Activated CD8-positive, alpha-beta T cell treated with anti-CD3 and anti-CD28 coated beads, Interleukin-2, amount 10 ng/mL, durations not matched to agents 7 days and 5 days (primary cell): ENCODE data around the gene KCTD11. TPM values are rescaled to one million over a fixed set of nuclear protein-coding genes. Genes with fewer than 3 reads are reported as not detected.

Experiments used
- ATAC-seq: fragments of 150-1000 bp; cut with Tn5 transposase; one replicate; pipeline ENCODE4 v1.10.0; 2021; ENCODE audit warnings: moderate library complexity
- CTCF ChIA-PET: fragments of 350-600 bp; sonication (Branson Sonifier 250); formaldehyde crosslinking; loops from one replicate; lab custom pipeline; 2021; ENCODE audit warnings: antibody characterized with exemption; lab: Charles Lee
- POLR2A ChIA-PET: fragments of 350-600 bp; sonication (Branson Sonifier 250); formaldehyde crosslinking; loops from one replicate; lab custom pipeline; 2021; ENCODE audit warnings: antibody characterized with exemption; lab: Charles Lee
- DNase-seq: peaks from one replicate; pipeline ENCODE4 v3.0.0-alpha.2; 2020
- H3K27ac Mint-ChIP-seq: one replicate; pipeline ENCODE4 v1.8.0; 2021; ENCODE audit warnings: mild to moderate bottlenecking, mixed read lengths
- H3K27me3 Mint-ChIP-seq: one replicate; pipeline ENCODE4 v1.8.0; 2021; ENCODE audit warnings: low read depth, mixed read lengths
- H3K36me3 Mint-ChIP-seq: one replicate; pipeline ENCODE4 v1.8.0; 2021; ENCODE audit warnings: low read depth, mixed read lengths
- H3K4me1 Mint-ChIP-seq: one replicate; pipeline ENCODE4 v1.8.0; 2021; ENCODE audit warnings: low read depth, mixed read lengths
- H3K4me3 Mint-ChIP-seq: one replicate; pipeline ENCODE4 v1.8.0; 2021; ENCODE audit warnings: mild to moderate bottlenecking, mixed read lengths
- H3K9me3 Mint-ChIP-seq: one replicate; pipeline ENCODE4 v1.8.0; 2022; ENCODE audit warnings: mixed read lengths; ENCODE audit not compliant: insufficient read depth
- total RNA-seq, 2 experiments: library from RNA; stranded (reverse); gene quantifications; one replicate each; pipeline ENCODE4 v1.2.3, GENCODE V29; 2021

Gene KCTD11
- total RNA-seq, 2 experiments from 2014 or later, result 11.4 to 11.8 TPM

DNA sequence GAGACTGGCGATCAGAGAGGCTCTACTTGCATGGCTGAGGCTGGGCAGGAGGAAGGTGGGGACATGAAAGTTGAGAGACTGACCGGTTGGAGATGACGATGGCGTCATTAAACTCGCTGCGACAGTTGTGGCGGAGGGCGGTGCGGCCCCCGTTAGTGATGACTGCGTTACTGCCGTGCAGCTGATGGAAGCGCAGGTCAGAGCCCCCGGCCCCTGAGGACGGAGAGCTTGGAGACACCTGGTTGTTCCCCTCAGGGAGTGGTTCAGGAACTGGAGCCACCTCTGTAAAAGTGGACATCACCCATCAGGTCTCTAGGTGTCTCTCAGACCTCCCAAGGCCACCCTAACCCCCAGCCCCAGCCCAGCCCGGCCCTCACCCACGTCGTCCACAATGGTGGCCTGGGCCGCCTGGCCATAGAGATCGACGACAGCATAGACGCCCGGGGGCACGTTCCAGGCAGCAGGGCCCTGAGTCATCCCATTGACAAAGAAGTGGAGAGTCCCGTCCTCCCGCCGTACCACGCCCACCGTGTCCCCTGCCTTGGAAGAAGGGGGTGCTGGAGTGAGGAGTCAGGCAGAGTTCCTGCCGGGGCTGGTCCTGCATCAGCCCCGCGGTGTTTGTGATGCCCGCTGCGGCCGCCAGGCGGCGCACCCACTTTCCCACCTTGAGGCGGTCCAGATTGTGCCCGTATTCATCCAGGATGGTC is 28.1 kb upstream of the KCTD11 start:
- Mint-ChIP-seq H3K27ac (peak overlapping the region; percentile 49), H3K4me3 (no peak overlapping the region), H3K4me1 (peaks cover 29% of the 10 kb centered on the region), H3K27me3 (no peaks in the 10 kb centered on the region), H3K9me3 (no peaks in the 10 kb centered on the region), H3K36me3 (peaks cover 40% of the 10 kb centered on the region)
- ChIA-PET CTCF (interaction anchor here (0.8 to 2.1 kb wide), 7 partner anchors 9 to 238 kb away, joined by 3 to 15 read pairs (median 4); partner anchors contain the start of genes ACAP1 and GPS2), POLR2A (interaction anchor here (0.7 to 1.0 kb wide), 2 partner anchors 13 kb away, joined by 4 to 6 read pairs; partner anchors contain the start of gene ACAP1)
- ATAC-seq, result peak; percentile 48
- peak; percentile 71 for DNase-seq

GRCh38 chr17:7324438-7324779 is 27.6 kb upstream of the KCTD11 start:
- Mint-ChIP-seq H3K4me3 (no peak overlapping the region), H3K27me3 (no peaks in the 10 kb centered on the region), H3K9me3 (no peaks in the 10 kb centered on the region), H3K36me3 (peaks cover 39% of the 10 kb centered on the region), H3K4me1 (peaks cover 29% of the 10 kb centered on the region), H3K27ac (peak overlapping the region; percentile 55)
- DNase-seq (no peak), ATAC-seq (no peak)
- ChIA-PET CTCF (interaction anchor here (0.6 to 3.0 kb wide), 11 partner anchors 9 to 238 kb away, joined by 3 to 41 read pairs (median 3); partner anchors contain the start of genes ACAP1 and GPS2), POLR2A (interaction anchor here (1.0 kb wide), 1 partner anchor 13 kb away, joined by 6 read pairs; the partner anchor contains the start of gene ACAP1)

DNA sequence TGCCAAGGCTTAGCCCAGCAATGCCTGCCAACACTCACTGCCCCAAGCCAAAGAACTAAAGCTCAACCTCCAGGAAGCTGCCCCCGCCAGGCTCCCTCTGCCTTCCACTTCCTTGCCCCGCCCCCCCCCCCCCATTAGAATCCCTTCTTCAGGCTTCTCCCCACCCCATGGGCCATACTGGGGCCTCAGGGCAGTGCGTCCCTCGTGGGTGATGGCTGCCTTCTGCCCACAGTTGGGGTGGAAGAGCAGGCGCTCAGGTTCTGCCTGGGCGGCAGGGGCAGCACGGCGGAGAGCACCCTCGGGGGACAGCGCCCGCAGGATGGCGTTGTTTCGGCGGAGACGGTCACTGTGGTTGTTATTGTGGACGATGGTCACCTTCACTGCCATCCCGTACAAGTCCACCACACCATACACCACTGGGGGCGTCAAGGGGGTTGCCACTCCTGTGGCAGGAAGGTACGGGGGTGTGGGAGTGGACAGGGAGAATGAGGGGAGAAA is 26.9 kb upstream of the KCTD11 start:
- H3K4me1 Mint-ChIP-seq, result peaks cover 35% of the 10 kb centered on the region
- ATAC-seq, result no peak
- peak overlapping the region; percentile 55 for H3K27ac Mint-ChIP-seq
- ChIA-PET CTCF (interaction anchor here (0.6 to 3.0 kb wide), 11 partner anchors 8 to 237 kb away, joined by 3 to 41 read pairs (median 3); partner anchors contain the start of genes ACAP1 and GPS2), POLR2A (interaction anchor here (1.0 kb wide), 1 partner anchor 12 kb away, joined by 6 read pairs; the partner anchor contains the start of gene ACAP1)
- DNase-seq, result no peak
- H3K9me3 Mint-ChIP-seq, result no peaks in the 10 kb centered on the region
- no peak overlapping the region for H3K4me3 Mint-ChIP-seq
- peaks cover 39% of the 10 kb centered on the region for H3K36me3 Mint-ChIP-seq
- no peaks in the 10 kb centered on the region for H3K27me3 Mint-ChIP-seq

DNA sequence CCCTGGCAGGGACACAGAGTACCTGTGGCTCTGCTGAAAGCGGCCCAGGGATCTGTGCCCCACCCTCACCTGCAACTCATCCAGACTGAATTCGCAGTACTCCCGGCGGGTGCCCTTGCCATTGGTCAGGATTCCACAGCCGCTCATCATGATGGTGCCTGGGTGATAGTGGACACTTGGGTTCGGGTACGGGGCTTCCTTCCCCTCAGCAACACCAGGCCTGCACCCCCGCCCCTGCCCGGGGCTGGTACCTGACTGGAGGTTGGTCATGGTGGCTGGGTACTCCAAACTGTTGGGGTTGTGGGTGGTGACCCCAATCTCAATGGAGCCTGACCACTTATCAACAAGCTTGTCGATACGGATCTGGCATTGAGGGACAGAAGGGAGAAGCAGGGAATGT is 25.8 kb upstream of the KCTD11 start:
- Mint-ChIP-seq H3K27ac (no peak overlapping the region), H3K27me3 (no peaks in the 10 kb centered on the region), H3K4me3 (no peak overlapping the region), H3K9me3 (no peaks in the 10 kb centered on the region), H3K4me1 (peaks cover 42% of the 10 kb centered on the region), H3K36me3 (peaks cover 36% of the 10 kb centered on the region)
- POLR2A ChIA-PET, result interaction anchor here (0.9 to 2.0 kb wide), 4 partner anchors 11 to 19 kb away, joined by 3 to 9 read pairs (median 5); partner anchors contain the start of genes ACAP1 and GPS2
- ATAC-seq, result no peak
- DNase-seq, result no peak
- CTCF ChIA-PET, result interaction anchor here (1.2 to 3.0 kb wide), 2 partner anchors 11 to 19 kb away, joined by 3 to 41 read pairs; partner anchors contain the start of gene ACAP1

DNA sequence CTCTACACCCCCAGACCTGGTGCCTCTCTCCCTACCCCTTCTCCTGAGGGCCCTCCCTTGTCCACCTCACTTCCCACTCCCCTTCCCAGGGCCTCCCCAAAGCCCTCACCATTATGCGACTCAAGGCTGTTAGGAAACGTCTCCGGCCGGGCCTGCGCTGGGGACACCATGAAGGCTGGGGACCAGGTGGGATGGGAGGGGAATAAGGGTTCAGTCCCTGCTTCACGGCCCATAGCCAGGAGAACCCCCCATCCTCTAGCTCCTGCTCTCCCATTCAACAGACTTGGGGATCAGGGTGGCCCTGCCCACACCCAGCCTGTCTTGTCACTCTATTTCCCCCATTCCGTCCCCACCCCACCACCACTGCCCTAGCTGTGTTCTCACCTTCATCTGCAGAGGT is 24.9 kb upstream of the KCTD11 start:
- Mint-ChIP-seq H3K4me3 (no peak overlapping the region), H3K9me3 (no peaks in the 10 kb centered on the region), H3K27me3 (no peaks in the 10 kb centered on the region), H3K27ac (no peak overlapping the region), H3K4me1 (peaks cover 47% of the 10 kb centered on the region), H3K36me3 (peaks cover 28% of the 10 kb centered on the region)
- ChIA-PET CTCF (interaction anchor here (0.9 to 3.0 kb wide), 3 partner anchors 10 to 234 kb away, joined by 3 to 41 read pairs (median 6); partner anchors contain the start of gene ACAP1), POLR2A (interaction anchor here (0.7 to 2.0 kb wide), 5 partner anchors 9 to 555 kb away, joined by 3 to 9 read pairs (median 3); partner anchors contain the start of genes ACAP1 and GPS2)
- DNase-seq, result no peak
- ATAC-seq, result no peak

- H3K36me3 Mint-ChIP-seq, result peaks cover 28% of the 10 kb centered on the region
Observed at GRCh38 chr17:7327501-7327900, 24.5 kb upstream of the KCTD11 start.

GRCh38 chr17:7328009-7328408 is 24.0 kb upstream of the KCTD11 start:
- Mint-ChIP-seq H3K9me3 (no peaks in the 10 kb centered on the region), H3K27ac (peak overlapping the region; percentile 71), H3K4me3 (peak overlapping the region; percentile 87), H3K27me3 (no peaks in the 10 kb centered on the region), H3K36me3 (peaks cover 23% of the 10 kb centered on the region), H3K4me1 (peaks cover 55% of the 10 kb centered on the region)
- CTCF ChIA-PET, result interaction anchor here (2.1 to 2.8 kb wide), 3 partner anchors 17 to 282 kb away, joined by 12 to 19 read pairs (median 12); partner anchors contain the start of gene TMEM102
- no peak for ATAC-seq
- no peak for DNase-seq
- POLR2A ChIA-PET, result interaction anchor here (0.7 to 1.3 kb wide), 3 partner anchors 9 to 19 kb away, joined by 3 to 6 read pairs (median 3); partner anchors contain the start of gene ACAP1

More at GRCh38 chr17:7327501-7327900, 24.5 kb upstream of the KCTD11 start:
- H3K9me3 Mint-ChIP-seq, result no peaks in the 10 kb centered on the region
- peaks cover 51% of the 10 kb centered on the region for H3K4me1 Mint-ChIP-seq
- ATAC-seq (no peak), DNase-seq (no peak)
- H3K27me3 Mint-ChIP-seq, result no peaks in the 10 kb centered on the region
- peak overlapping the region; percentile 71 for H3K27ac Mint-ChIP-seq
- ChIA-PET CTCF (interaction anchor here (0.9 kb wide), 1 partner anchor 233 kb away, joined by 6 read pairs; no protein-coding TSS in a partner anchor), POLR2A (interaction anchor here (0.7 to 2.0 kb wide), 5 partner anchors 9 to 555 kb away, joined by 3 to 9 read pairs (median 3); partner anchors contain the start of genes ACAP1 and GPS2)
- H3K4me3 Mint-ChIP-seq, result peak overlapping the region; percentile 36

DNA sequence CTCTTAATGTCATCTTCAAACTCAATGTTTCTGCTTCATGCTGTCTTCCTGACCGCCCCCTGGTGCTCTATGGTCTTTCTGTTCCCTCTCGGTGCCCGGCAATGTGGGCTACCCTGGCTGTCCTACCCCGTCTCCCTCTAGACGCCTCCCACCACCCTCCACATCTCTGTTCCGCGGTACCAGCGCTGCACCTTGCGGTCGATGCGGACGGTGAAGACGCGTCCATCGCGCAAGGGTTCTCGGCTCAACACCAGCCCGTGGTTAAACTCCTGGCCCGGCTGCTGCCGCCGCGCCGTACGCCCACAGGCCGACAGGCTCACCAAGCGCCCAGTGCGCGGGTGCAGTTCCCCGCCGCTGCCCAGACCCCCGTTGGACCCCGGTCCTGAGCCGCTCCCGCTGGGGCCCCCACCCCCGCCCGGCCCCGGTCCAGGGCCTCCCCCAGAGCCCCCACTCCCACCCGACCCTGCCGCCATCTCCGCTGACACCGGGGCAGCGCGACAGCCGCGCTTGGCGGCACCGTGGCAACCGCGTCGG is 23.1 kb upstream of the KCTD11 start, which contains the start of gene NEURL4:
Gene NEURL4 (minus strand): TSS at position 496 of the 534 bp plus-strand sequence. CDS start 23 bp downstream, at position 473.
- Mint-ChIP-seq H3K36me3 (peaks cover 15% of the 10 kb centered on the region), H3K9me3 (no peaks in the 10 kb centered on the region), H3K4me1 (peaks cover 58% of the 10 kb centered on the region), H3K4me3 (peak within 1 kb of the TSS; percentile 87), H3K27me3 (no peaks in the 10 kb centered on the region), H3K27ac (peak within 1 kb of the TSS; percentile 98)
- ATAC-seq (peak; percentile 31), DNase-seq (peak; percentile 53)
- ChIA-PET CTCF (interaction anchor here (0.6 to 2.8 kb wide), 18 partner anchors 8 to 283 kb away, joined by 3 to 19 read pairs (median 6); partner anchors contain the start of genes PLSCR3, TMEM102 and TMEM95), POLR2A (interaction anchor here (0.7 to 2.0 kb wide), 10 partner anchors 8 to 155 kb away, joined by 3 to 24 read pairs (median 5); partner anchors contain the start of genes ACAP1, GPS2, POLR2A and TMEM256)

- CTCF ChIA-PET, result interaction anchor here (0.6 to 2.8 kb wide), 22 partner anchors 8 to 284 kb away, joined by 3 to 19 read pairs (median 4); partner anchors contain the start of genes PLSCR3, TMEM102 and TMEM95
- Mint-ChIP-seq H3K27me3 (no peaks in the 10 kb centered on the region), H3K36me3 (peaks cover 10% of the 10 kb centered on the region), H3K4me1 (peaks cover 54% of the 10 kb centered on the region), H3K4me3 (peak overlapping the region; percentile 87), H3K27ac (peak overlapping the region; percentile 98), H3K9me3 (no peaks in the 10 kb centered on the region)
- ATAC-seq (peak; percentile 63), DNase-seq (peak; percentile 98)
- POLR2A ChIA-PET, result interaction anchor here (0.6 to 2.0 kb wide), 13 partner anchors 9 to 254 kb away, joined by 3 to 24 read pairs (median 4); partner anchors contain the start of genes GPS2, MPDU1, POLR2A and TMEM256
Observed at GRCh38 chr17:7329374-7329996, 22.5 kb upstream of the KCTD11 start.

DNA sequence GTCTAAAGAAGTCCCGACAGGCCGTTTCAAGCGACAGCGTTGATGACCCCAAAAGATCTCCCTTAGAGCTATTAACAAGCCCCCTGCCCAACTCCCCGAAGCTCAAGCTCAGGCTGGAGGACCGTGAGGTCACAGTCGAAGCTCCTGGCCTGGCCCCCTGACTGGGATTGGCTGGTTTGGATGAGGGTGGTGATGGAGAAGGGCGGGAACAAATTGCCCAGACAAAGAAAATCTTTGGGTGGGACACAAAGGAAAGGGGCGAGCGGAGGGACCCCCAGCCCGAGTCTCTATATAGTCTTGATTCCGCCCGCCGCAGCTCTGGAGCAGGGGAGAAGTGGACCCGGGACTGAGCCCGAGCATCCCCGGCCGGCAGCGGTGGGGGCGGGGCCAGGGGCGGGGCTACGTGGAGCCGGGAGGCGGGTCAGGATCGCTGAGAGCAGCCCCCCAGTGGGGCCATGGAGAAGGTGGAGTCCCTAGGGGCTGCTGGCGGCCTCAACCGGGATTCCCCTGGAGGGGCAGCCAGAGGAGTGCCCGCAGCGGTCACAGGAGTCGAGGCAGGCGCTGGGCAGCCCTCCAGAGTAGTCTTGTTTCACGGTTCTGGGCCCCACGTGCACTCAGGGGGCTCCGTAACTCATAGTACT is 21.8 kb upstream of the KCTD11 start:
- Mint-ChIP-seq H3K36me3 (peaks cover 7% of the 10 kb centered on the region), H3K27ac (peak overlapping the region; percentile 98), H3K4me1 (peaks cover 55% of the 10 kb centered on the region), H3K27me3 (no peaks in the 10 kb centered on the region), H3K4me3 (peak overlapping the region; percentile 87), H3K9me3 (no peaks in the 10 kb centered on the region)
- POLR2A ChIA-PET, result interaction anchor here (0.6 to 2.0 kb wide), 13 partner anchors 10 to 253 kb away, joined by 3 to 24 read pairs (median 4); partner anchors contain the start of genes GPS2, MPDU1 and POLR2A
- DNase-seq (peak; percentile 88), ATAC-seq (peak; percentile 81)
- CTCF ChIA-PET, result interaction anchor here (0.6 to 2.8 kb wide), 21 partner anchors 9 to 284 kb away, joined by 3 to 19 read pairs (median 5); partner anchors contain the start of genes PLSCR3, TMEM102 and TMEM95
